CD4-positive, alpha-beta T cell treated with Interferon alpha-2 for 1 hour (primary cell): ENCODE measurements around the gene TEAD2.
A peak's percentile ranks its signal among the peaks of the same experiment; 100 is the strongest.
"Not testable (repeated sequence)": the region's sequence is repeated elsewhere in the genome, so short reads cannot be mapped to it uniquely, and the experiment has no call there.

Experiments used
- DNase-seq, 2 donors: peaks; one replicate each; pipeline ENCODE4 v3.0.0-alpha.2; 2020 to 2022

TEAD2 gene

GRCh38 chr19:49383599-49383998, 21.4 kb upstream of the TEAD2 start:
- no peak for DNase-seq

GRCh38 chr19:49382639-49383038, 20.4 kb upstream of the TEAD2 start:
- no peak for DNase-seq

GRCh38 chr19:49380391-49380790, 18.2 kb upstream of the TEAD2 start:
- no peak for DNase-seq

GRCh38 chr19:49378512-49378911, 16.3 kb upstream of the TEAD2 start:
- no peak for DNase-seq

- no peak for DNase-seq
These were observed 12.6 kb upstream of the TEAD2 start for GRCh38 chr19:49374665-49375434.

- DNase-seq: not testable (repeated sequence)
These were observed 11.0 kb upstream of the TEAD2 start for GRCh38 chr19:49373174-49373573.

- DNase-seq: no peak
These were observed 9.0 kb upstream of the TEAD2 start for GRCh38 chr19:49371184-49371583.

- DNase-seq: no peak
These were observed 6.6 kb upstream of the TEAD2 start for GRCh38 chr19:49368711-49369358.

- no peak for DNase-seq
These were observed 3.9 kb upstream of the TEAD2 start for GRCh38 chr19:49366110-49366509.

GRCh38 chr19:49364083-49364737, 2.0 kb upstream of the TEAD2 start:
- DNase-seq: no peak

GRCh38 chr19:49363268-49364082, 1.3 kb upstream of the TEAD2 start, which contains the start of gene DKKL1:
Gene DKKL1, plus strand, starts transcription at chr19:49363877. Its CDS starts 122 bp downstream, at chr19:49363999.
- peak; percentile 75 to 87 for DNase-seq

- no peak for DNase-seq
These were observed 682 bp upstream of the TEAD2 start for GRCh38 chr19:49362929-49363267.

- peak in 1 of 2 donors; percentile 21 for DNase-seq
These were observed 673 bp downstream of the TEAD2 start for GRCh38 chr19:49361438-49362047.

- no peak for DNase-seq
These were observed 2.1 kb downstream of the TEAD2 start for GRCh38 chr19:49359851-49360820.

GRCh38 chr19:49357186-49357585, 5.0 kb downstream of the TEAD2 start:
- DNase-seq: no peak

- no peak for DNase-seq
These were observed 5.8 kb downstream of the TEAD2 start for GRCh38 chr19:49356382-49356781.

- no peak for DNase-seq
These were observed 6.3 kb downstream of the TEAD2 start for GRCh38 chr19:49355909-49356353.

GRCh38 chr19:49349567-49349966, 12.6 kb downstream of the TEAD2 start:
- DNase-seq: no peak

- no peak for DNase-seq
These were observed 13.7 kb downstream of the TEAD2 start for GRCh38 chr19:49348305-49349189.

- DNase-seq: peak; percentile 25 to 38
These were observed 14.4 kb downstream of the TEAD2 start for GRCh38 chr19:49347835-49348234.
